Keratinocyte (primary cell): Measurements from ENCODE around the gene TCF15.

Source experiments
- CTCF ChIP-seq, 3 experiments: IDR thresholded peaks in 1 of 3; conservative IDR thresholded peaks in 1 of 3; optimal IDR thresholded peaks in 1 of 3; 2 replicates in 2 of 3; 3 replicates in 1 of 3; pipeline versions ENCODE3 to v1.5.1; 2011; ENCODE audit warnings: low read length in 3 of 3, mild to moderate bottlenecking in 3 of 3, moderate library complexity in 2 of 3, control low read depth in 1 of 3, inconsistent platforms in 1 of 3; ENCODE audit not compliant: insufficient read depth in 2 of 3; ENCODE audit errors: extremely low read depth in 1 of 3
- EZH2 ChIP-seq: IDR thresholded peaks from one replicate; pipeline ENCODE4 v1.6.1; 2012; ENCODE audit warnings: inconsistent platforms, mild to moderate bottlenecking, low read length, moderate library complexity

DNA sequence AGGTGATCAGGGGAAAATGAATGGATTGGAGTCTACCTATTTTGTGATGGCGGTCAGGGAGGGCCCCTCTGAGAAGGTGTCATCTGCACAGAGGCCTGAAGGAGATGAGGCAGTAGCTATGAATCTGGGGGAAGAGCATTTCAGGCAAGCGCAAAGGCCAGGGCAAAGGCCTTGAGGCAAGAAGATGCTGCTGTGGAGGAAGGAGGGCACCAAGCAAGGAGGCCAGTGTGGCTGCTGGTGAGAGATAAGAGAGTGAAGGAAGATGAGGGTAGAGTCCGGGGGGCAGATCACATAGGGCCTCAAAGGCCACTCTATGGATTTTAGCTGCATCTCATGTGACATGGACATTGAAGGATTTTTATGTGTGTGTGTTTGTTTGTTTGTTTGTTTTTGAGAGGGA, 45.9 kb downstream of the TCF15 start:
- TF ChIP-seq CTCF (optimal IDR thresholded peaks at IDR 0.05 in 1 of 3, IDR thresholded peaks at IDR 0.05 in 1 of 3, conservative IDR thresholded peaks at IDR 0.05 in 1 of 3; ENCODE audit: extremely low read depth in 1 of 3, insufficient read depth in 2 of 3, low read length in 3 of 3) = no peak
- TF ChIP-seq EZH2 = no peak
